Ovary (tissue), 9 donors: Measurements from ENCODE around the gene CDH24. TPM values are rescaled to one million over a fixed set of nuclear protein-coding genes. Genes with fewer than 3 reads are reported as not detected.

Experiments used
- DNase-seq, 5 donors: peaks; one replicate each; pipeline ENCODE4 v3.0.0-alpha.2; 2019 to 2020
- H3K27ac ChIP-seq, 2 donors: fragments of 200-600 bp; one replicate each; pipeline versions ENCODE4 v1.5.1 to v1.8.0; 2019 to 2022
- H3K27me3 ChIP-seq: fragments of 200-600 bp; one replicate; pipeline ENCODE4 v1.8.0; 2022
- H3K36me3 ChIP-seq: fragments of 200-600 bp; sonication (generic); one replicate; pipeline ENCODE4 v1.5.1; 2019
- H3K4me1 ChIP-seq: one replicate; pipeline ENCODE4 v1.8.1; 2013; ENCODE audit warnings: mild to moderate bottlenecking, moderate library complexity; ENCODE audit not compliant: insufficient read depth
- H3K4me3 ChIP-seq: fragments of 200-600 bp; sonication (generic); one replicate; pipeline ENCODE4 v1.5.1; 2017
- H3K9me3 ChIP-seq, 2 donors: fragments of 200-600 bp in 1 of 2; sonication (generic) in 1 of 2; one replicate each; pipeline versions ENCODE4 v1.5.1 to v1.8.1; 2013 to 2019; ENCODE audit warnings: mild to moderate bottlenecking in 1 of 2, moderate library complexity in 1 of 2
- CTCF ChIP-seq, 3 donors: fragments of 450-650 bp in 2 of 3; fragments of 200-600 bp in 1 of 3; IDR thresholded peaks; one replicate each; pipeline versions ENCODE4 v1.5.1 to v1.8.0; 2016 to 2022; ENCODE audit warnings: antibody characterized with exemption in 3 of 3, mild to moderate bottlenecking in 1 of 3
- EP300 ChIP-seq: sonication (generic); formaldehyde crosslinking; IDR thresholded peaks from one replicate; pipeline ENCODE4 v1.6.1; 2017; ENCODE audit warnings: antibody characterized with exemption
- POLR2A ChIP-seq: fragments of 450-650 bp; IDR thresholded peaks from one replicate; pipeline ENCODE4 v1.6.1; 2017; ENCODE audit warnings: antibody characterized with exemption, mild to moderate bottlenecking, moderate library complexity
- WGBS, 3 donors: extraction: QIAGEN DNeasy Blood & Tissue Kit in 1 of 3; methylation state at CpG; one replicate each; pipeline versions ENCODE4 v1.1.5 to v1.1.7; 2013 to 2017; 5-methylcytosine and 5-hydroxymethylcytosine counted together
- intact Hi-C, 4 donors: fragments of 100-400 bp; cut with DNase I; formaldehyde crosslinking; loops; one replicate each; pipeline versions ENCODE4 v1.11.0 to v1.15.1; 2022 to 2023
- polyA plus RNA-seq, 2 donors: library from polyadenylated mRNA; stranded (reverse); fragments of 200-250 nt in 1 of 2; fragments of 350-450 nt in 1 of 2; fragmentation: Illumina TruSeq in 1 of 2; extraction: RNeasy Lipid Tissue Mini Kit (QIAGEN cat#74804) in 1 of 2; gene quantifications; one replicate each; pipeline ENCODE4 v1.2.3, GENCODE V29; 2013 to 2014
- total RNA-seq, 7 donors: library from RNA; depleted of rRNA in 2 of 7; stranded (reverse); fragments of >200 nt in 2 of 7; fragmentation: NEBNext Ultra II Directional in 3 of 7; extraction: Animal tissue kit (Norgen Biotek cat#: 25700) in 3 of 7; gene quantifications; one replicate each; pipeline versions ENCODE4 v1.1.0 to v1.2.4, GENCODE V29; 2016 to 2023
- donor health status: DM: no; HTN: no; CAD: no; lungs with moderate emphysema.
- donor health status: DM: no; HTN: no; CAD: no.
- donor health status: Bipolar disorder and iron deficiency.
- donor health status: DM: yes; HTN: yes; CAD: no.
- donor health status: DM: no; HTN: no; CAD: no.
- donor health status: DM: yes; HTN: yes; CAD: no.

Gene CDH24
- total and polyA plus RNA-seq, 9 donors = 1.0 to 6.6 (median 2.3) TPM

GRCh38 chr14:23093104-23093503 lies 35.8 kb upstream of the CDH24 start:
- H3K9me3 ChIP-seq = no peaks in the 10 kb centered on the region
- no peaks in the 10 kb centered on the region for H3K36me3 ChIP-seq

GRCh38 chr14:23091294-23092225 lies 34.2 kb upstream of the CDH24 start:
- H3K9me3 ChIP-seq = no peaks in the 10 kb centered on the region
- no peaks in the 10 kb centered on the region for H3K27me3 ChIP-seq
- H3K4me3 ChIP-seq = no peak overlapping the region
- no peak for TF ChIP-seq CTCF (IDR thresholded peaks at IDR 0.05)
- TF ChIP-seq POLR2A = no peak
- no peak for TF ChIP-seq EP300
- no peaks in the 10 kb centered on the region for H3K36me3 ChIP-seq
- no peak for DNase-seq
- no peak overlapping the region for H3K27ac ChIP-seq
- WGBS, 3 donors = 80 to 86% (median 82%) methylated on average over 12 of the region's 12 CpGs
- peaks cover 4% of the 10 kb centered on the region for H3K4me1 ChIP-seq
- intact Hi-C loops = no loop called here

More at GRCh38 chr14:23093104-23093503, 35.8 kb upstream of the CDH24 start:
- Histone ChIP-seq H3K27me3 (no peaks in the 10 kb centered on the region), H3K4me3 (no peak overlapping the region), H3K4me1 (peaks cover 7% of the 10 kb centered on the region), H3K27ac (no peak overlapping the region)
- no peak for TF ChIP-seq POLR2A
- no peak for TF ChIP-seq EP300
- TF ChIP-seq CTCF (IDR thresholded peaks at IDR 0.05) = no peak
- DNase-seq = no peak
- intact Hi-C loops = no loop called here
- WGBS, 3 donors = 55 to 62% (median 59%) methylated on average over 2 of the region's 2 CpGs

GRCh38 chr14:23090254-23090636 lies 32.9 kb upstream of the CDH24 start:
- H3K4me1 ChIP-seq = peaks cover 3% of the 10 kb centered on the region
- H3K27ac ChIP-seq = no peak overlapping the region
- no peak for DNase-seq
- no peaks in the 10 kb centered on the region for H3K9me3 ChIP-seq
- H3K36me3 ChIP-seq = no peaks in the 10 kb centered on the region
- no peaks in the 10 kb centered on the region for H3K27me3 ChIP-seq
- TF ChIP-seq EP300 (no peak), POLR2A (no peak), CTCF (IDR thresholded peaks at IDR 0.05) (no peak)
- 41 to 53% (median 51%) methylated on average over 4 of the region's 4 CpGs for WGBS, 3 donors
- intact Hi-C loops = no loop called here
- no peak overlapping the region for H3K4me3 ChIP-seq

DNA sequence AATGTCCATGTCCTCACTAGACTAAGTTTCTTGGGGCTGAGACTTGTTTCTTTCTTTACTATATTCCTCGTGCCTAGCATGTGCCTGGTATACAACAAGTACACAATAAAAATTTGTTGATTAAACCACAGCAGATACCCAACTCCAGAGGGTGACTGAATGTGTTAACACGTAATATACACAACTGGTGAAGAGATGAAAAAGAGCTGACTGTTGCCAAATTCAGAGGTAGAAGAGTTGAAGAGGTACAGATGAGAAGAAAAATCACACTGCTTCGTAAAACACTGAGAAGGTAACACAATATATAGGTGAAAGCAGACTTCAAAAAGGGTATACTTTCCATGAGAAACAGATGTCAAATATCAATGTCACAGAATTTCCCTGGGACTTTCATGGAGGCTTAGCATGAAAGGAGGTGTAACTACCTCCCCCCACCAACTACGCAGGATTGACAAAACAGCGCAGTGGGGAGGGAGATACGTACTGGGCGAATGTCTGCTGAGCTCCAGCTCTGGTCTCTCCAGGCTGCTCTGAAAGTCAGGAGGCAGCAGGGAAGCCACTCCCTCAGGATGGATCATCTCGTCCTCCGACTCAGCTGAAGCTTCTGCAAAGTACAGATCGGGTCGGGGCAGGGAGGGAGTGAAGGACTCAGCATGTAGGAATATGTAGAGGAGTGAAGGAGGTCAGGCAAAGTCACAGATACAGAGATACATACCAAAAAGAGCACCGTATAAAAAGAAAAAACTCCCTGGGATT lies 32.4 kb upstream of the CDH24 start:
- no peak for DNase-seq
- TF ChIP-seq CTCF (IDR thresholded peaks at IDR 0.05) (no peak), POLR2A (no peak), EP300 (no peak)
- H3K27ac ChIP-seq = no peak overlapping the region
- no peak overlapping the region for H3K4me3 ChIP-seq
- intact Hi-C loops = no loop called here
- H3K9me3 ChIP-seq = no peaks in the 10 kb centered on the region
- no peaks in the 10 kb centered on the region for H3K36me3 ChIP-seq
- no peaks in the 10 kb centered on the region for H3K27me3 ChIP-seq
- WGBS, 3 donors = 70 to 74% (median 72%) methylated on average over 12 of the region's 12 CpGs
- peaks cover 3% of the 10 kb centered on the region for H3K4me1 ChIP-seq
